IMR-90 (cell line): ENCODE data around the gene NME2. TPM values are rescaled to one million over a fixed set of nuclear protein-coding genes. Genes with fewer than 3 reads are reported as not detected.

ENCODE experiments used
- ATAC-seq: fragments of 200-7000 bp; cut with Tn5 transposase; 2 replicates; pipeline ENCODE4 v1.9.1; 2020; ENCODE audit warnings: low read depth, mild to moderate bottlenecking, moderate library complexity
- BruUV-seq: library from RNA; stranded (reverse); fragments of 400-500 nt; replicated peaks from 2 replicates; lab custom pipeline; 2021; lab: Mats Ljungman, UMichigan
- CTCF ChIA-PET: fragments of 300-600 bp; formaldehyde crosslinking; extraction: SDS; loops from one replicate; lab custom pipeline; 2021; ENCODE audit warnings: antibody characterized with exemption; lab: Yijun Ruan, JAX
- POLR2A ChIA-PET: fragments of 300-600 bp; sonication (Branson Sonifier 250); formaldehyde crosslinking; loops from one replicate; lab custom pipeline; 2022; ENCODE audit warnings: antibody characterized with exemption; ENCODE audit not compliant: unreplicated experiment; lab: Charles Lee
- DNase-seq: peaks from one replicate; pipeline ENCODE4 v3.0.0; 2013
- H2AFZ ChIP-seq: replicated peaks from 2 replicates; pipeline ENCODE3; 2013; ENCODE audit warnings: low read length, mild to moderate bottlenecking; ENCODE audit not compliant: poor library complexity
- H2AK5ac ChIP-seq: 2 replicates; pipeline ENCODE4 v1.6.1; 2013; ENCODE audit warnings: low read depth, low read length, inconsistent platforms
- H2AK9ac ChIP-seq: replicated peaks from 2 replicates; pipeline ENCODE3; 2013; ENCODE audit warnings: mild to moderate bottlenecking, low read depth, low read length, moderate library complexity; ENCODE audit not compliant: poor library complexity
- H2BK120ac ChIP-seq: 2 replicates; pipeline ENCODE4 v1.6.1; 2013; ENCODE audit warnings: low read depth, low read length, inconsistent platforms
- H2BK15ac ChIP-seq: 3 replicates; pipeline ENCODE4 v1.6.1; 2013; ENCODE audit warnings: low read depth, low read length, inconsistent platforms
- H2BK20ac ChIP-seq: 2 replicates; pipeline ENCODE4 v1.6.1; 2013; ENCODE audit warnings: low read depth, mild to moderate bottlenecking, inconsistent platforms, low read length, moderate library complexity
- H2BK5ac ChIP-seq: 2 replicates; pipeline ENCODE4 v1.6.1; 2013; ENCODE audit warnings: mild to moderate bottlenecking, low read depth, low read length, inconsistent platforms; ENCODE audit not compliant: poor library complexity, severe bottlenecking
- H3K14ac ChIP-seq: replicated peaks from 2 replicates; pipeline ENCODE4 v1.6.1; 2013; ENCODE audit warnings: low read depth, low read length, inconsistent platforms
- H3K18ac ChIP-seq: 2 replicates; pipeline ENCODE4 v1.6.1; 2013; ENCODE audit warnings: low read depth, low read length, control low read depth
- H3K23ac ChIP-seq: 2 replicates; pipeline ENCODE4 v1.6.1; 2013; ENCODE audit warnings: low read depth, low read length, inconsistent platforms
- H3K27ac ChIP-seq: 2 replicates; pipeline ENCODE4 v1.5.1; 2013; ENCODE audit warnings: mild to moderate bottlenecking, control low read depth, low read length; ENCODE audit not compliant: insufficient read depth
- H3K27me3 ChIP-seq: 2 replicates; pipeline ENCODE4 v1.6.1; 2013; ENCODE audit warnings: low read length; ENCODE audit not compliant: control insufficient read depth, insufficient read depth
- H3K36me3 ChIP-seq: 2 replicates; pipeline ENCODE4 v1.6.1; 2013; ENCODE audit warnings: low read length, mixed read lengths; ENCODE audit not compliant: control insufficient read depth, insufficient read depth
- H3K4ac ChIP-seq: 2 replicates; pipeline ENCODE4 v1.6.1; 2013; ENCODE audit warnings: low read depth, low read length, inconsistent platforms
- H3K4me1 ChIP-seq: 2 replicates; pipeline ENCODE4 v1.6.1; 2013; ENCODE audit warnings: low read length, mixed read lengths; ENCODE audit not compliant: control insufficient read depth, insufficient read depth
- H3K4me2 ChIP-seq: 2 replicates; pipeline ENCODE4 v1.6.1; 2013; ENCODE audit warnings: low read depth, mild to moderate bottlenecking, control low read depth, low read length, moderate library complexity
- H3K4me3 ChIP-seq: 2 replicates; pipeline ENCODE4 v1.5.1; 2013; ENCODE audit warnings: low read depth, mild to moderate bottlenecking, control low read depth, low read length, moderate library complexity; ENCODE audit not compliant: insufficient read depth
- H3K56ac ChIP-seq: 2 replicates; pipeline ENCODE4 v1.6.1; 2013; ENCODE audit warnings: low read length, inconsistent platforms; ENCODE audit not compliant: insufficient read depth; ENCODE audit errors: extremely low read depth
- H3K79me1 ChIP-seq, 2 experiments: 2 replicates each; pipeline ENCODE4 v1.6.1; 2013; ENCODE audit warnings: low read length in 2 of 2, inconsistent platforms in 1 of 2, low read depth in 1 of 2
- H3K9ac ChIP-seq: 2 replicates; pipeline ENCODE4 v1.6.1; 2013; ENCODE audit warnings: low read depth, low read length, control low read depth
- H3K9me1 ChIP-seq: 2 replicates; pipeline ENCODE4 v1.6.1; 2013; ENCODE audit warnings: low read length, inconsistent platforms; ENCODE audit not compliant: insufficient read depth
- H3K9me3 ChIP-seq: 2 replicates; pipeline ENCODE4 v1.6.1; 2013; ENCODE audit warnings: low read length; ENCODE audit not compliant: control insufficient read depth, insufficient read depth
- H4K20me1 ChIP-seq: 2 replicates; pipeline ENCODE4 v1.6.1; 2013; ENCODE audit warnings: low read length, inconsistent platforms; ENCODE audit not compliant: insufficient read depth
- H4K5ac ChIP-seq: 2 replicates; pipeline ENCODE4 v1.6.1; 2013; ENCODE audit warnings: mild to moderate bottlenecking, low read depth, low read length, control low read depth
- H4K8ac ChIP-seq, 2 experiments: 2 replicates each; pipeline ENCODE4 v1.6.1; 2013; ENCODE audit warnings: low read depth in 2 of 2, low read length in 2 of 2, control low read depth in 1 of 2, inconsistent platforms in 1 of 2
- H4K91ac ChIP-seq: 2 replicates; pipeline ENCODE4 v1.6.1; 2013; ENCODE audit warnings: low read depth, low read length, inconsistent platforms; ENCODE audit not compliant: insufficient read depth
- BHLHE40 ChIP-seq: fragments of 150-350 bp; IDR thresholded peaks from 2 replicates; pipeline ENCODE4 v1.6.1; 2016; ENCODE audit warnings: mild to moderate bottlenecking, low read depth, low read length
- CHD1 ChIP-seq: IDR thresholded peaks from 2 replicates; pipeline ENCODE4 v1.6.1; 2012; ENCODE audit warnings: low read depth, low read length, improper control_type of control experiment
- CTCF ChIP-seq: conservative IDR thresholded peaks from 2 replicates; pipeline ENCODE4 v1.5.1; 2012; ENCODE audit warnings: mild to moderate bottlenecking, low read depth, low read length, improper control_type of control experiment
- ELK1 ChIP-seq: fragments of 150-350 bp; IDR thresholded peaks from 2 replicates; pipeline ENCODE4 v1.6.1; 2016; ENCODE audit warnings: low read depth, mild to moderate bottlenecking, low read length, moderate library complexity, borderline replicate concordance
- FOS ChIP-seq: fragments of 150-350 bp; IDR thresholded peaks from 2 replicates; pipeline ENCODE4 v1.6.1; 2016; ENCODE audit warnings: low read depth, low read length
- MAZ ChIP-seq: IDR thresholded peaks from 2 replicates; pipeline ENCODE4 v1.6.1; 2012; ENCODE audit warnings: low read depth, mild to moderate bottlenecking, low read length, improper control_type of control experiment, moderate library complexity, borderline replicate concordance
- MXI1 ChIP-seq: IDR thresholded peaks from 2 replicates; pipeline ENCODE4 v1.6.1; 2012; ENCODE audit warnings: low read depth, mild to moderate bottlenecking, low read length, moderate library complexity, borderline replicate concordance
- POLR2A ChIP-seq: IDR thresholded peaks from 2 replicates; pipeline ENCODE4 v1.6.1; 2012; ENCODE audit warnings: mild to moderate bottlenecking, low read depth, low read length
- RAD21 ChIP-seq: IDR thresholded peaks from 2 replicates; pipeline ENCODE4 v1.6.1; 2012; ENCODE audit warnings: low read length, improper control_type of control experiment
- RCOR1 ChIP-seq: IDR thresholded peaks from 2 replicates; pipeline ENCODE4 v1.6.1; 2012; ENCODE audit warnings: mild to moderate bottlenecking, low read length, improper control_type of control experiment; ENCODE audit not compliant: insufficient replicate concordance
- RFX5 ChIP-seq: IDR thresholded peaks from 2 replicates; pipeline ENCODE4 v1.8.0; 2012; ENCODE audit warnings: low read depth, mild to moderate bottlenecking, low read length, moderate library complexity
- SMC3 ChIP-seq: fragments of 150-350 bp; IDR thresholded peaks from 2 replicates; pipeline ENCODE4 v1.6.1; 2016; ENCODE audit warnings: low read depth, mild to moderate bottlenecking, antibody characterized with exemption, low read length, moderate library complexity
- USF2 ChIP-seq: fragments of 150-350 bp; IDR thresholded peaks from 2 replicates; pipeline ENCODE4 v1.6.1; 2017; ENCODE audit warnings: mild to moderate bottlenecking, antibody characterized with exemption, low read length, low read depth
- WGBS, 2 experiments: methylation state at CpG; one replicate each; pipeline versions ENCODE4 v1.1.5 to v1.1.7; 2013; ENCODE audit warnings: missing lambda C conversion rate in 2 of 2; ENCODE audit not compliant: insufficient read length in 1 of 2; ENCODE audit errors: extremely low coverage in 2 of 2; 5-methylcytosine and 5-hydroxymethylcytosine counted together
- dilution Hi-C: fragments of 300-500 bp; cut with HindIII; formaldehyde crosslinking; loops from one replicate; pipeline ENCODE4 v1.14.3; 2018; ENCODE audit warnings: low sequenced_read_pairs; ENCODE audit not compliant: unreplicated experiment
- in situ Hi-C: fragments of 300-500 bp; cut with MboI; formaldehyde crosslinking; loops from 3 replicates; pipeline ENCODE4 v1.14.3; 2019; ENCODE audit warnings: low sequenced_read_pairs, inconsistent platforms, mixed read lengths
- intact Hi-C: fragments of 100-400 bp; cut with micrococcal nuclease; formaldehyde crosslinking; loops from 2 replicates; pipeline ENCODE4 v1.10.0; 2022
- polyA plus RNA-seq, 3 experiments: library from polyadenylated mRNA; depleted of rRNA; stranded (reverse); fragments of >200 nt; gene quantifications; 2 replicates each; pipeline ENCODE4 v1.2.3, GENCODE V29; 2012; ENCODE audit warnings: low replicate concordance in 1 of 3
- total RNA-seq: library from RNA; depleted of rRNA; stranded (reverse); fragments of >200 nt; gene quantifications from 2 replicates; pipeline ENCODE4 v1.2.3, GENCODE V29; 2012

Gene NME2
- total and polyA plus RNA-seq, 2 of the 4 experiments (the other 2 are of a cell fraction), result 824 to 912 TPM

- no peak overlapping the region for H4K8ac ChIP-seq
- H3K36me3 ChIP-seq, result no peaks in the 10 kb centered on the region
- H4K91ac ChIP-seq, result no peak overlapping the region
- H3K56ac ChIP-seq, result no peak overlapping the region
- H4K20me1 ChIP-seq, result no peaks in the 10 kb centered on the region
- no peak overlapping the region for H4K5ac ChIP-seq
- ChIA-PET CTCF (no interaction called here), POLR2A (no interaction called here)
- no peak overlapping the region for H2AK9ac ChIP-seq
- no peak overlapping the region for H3K18ac ChIP-seq
- H3K14ac ChIP-seq, result no peak overlapping the region
- no peak overlapping the region for H3K4ac ChIP-seq
- in situ Hi-C loops (loop anchor here (10.0 kb wide), 1 partner anchor 280 kb away; the partner anchor contains the start of gene TOB1), intact Hi-C loops (no loop called here), dilution Hi-C loops (no loop called here)
- ATAC-seq (no peak), DNase-seq (no peak)
- H3K27me3 ChIP-seq, result no peaks in the 10 kb centered on the region
- H2AFZ ChIP-seq, result no peak overlapping the region
- no peak for TF ChIP-seq FOS
- TF ChIP-seq RAD21, result no peak
- TF ChIP-seq ELK1, result no peak
- no peak for TF ChIP-seq MAZ
- no peak for TF ChIP-seq USF2
- no peak for TF ChIP-seq RCOR1
- TF ChIP-seq CHD1, result no peak
- TF ChIP-seq BHLHE40, result no peak
- TF ChIP-seq SMC3, result no peak
- no peak for TF ChIP-seq CTCF
- TF ChIP-seq RFX5, result no peak
- no peak for TF ChIP-seq MXI1
- no peak for TF ChIP-seq POLR2A
- H3K4me3 ChIP-seq, result no peak overlapping the region
- H3K9me1 ChIP-seq, result peaks cover 6% of the 10 kb centered on the region; the same call in 1 of the 2 replicates
- H3K9ac ChIP-seq, result no peak overlapping the region
- H3K4me2 ChIP-seq, result no peak overlapping the region
- H2BK120ac ChIP-seq, result no peak overlapping the region
- BruUV-seq, result no TSS peak
- WGBS, 2 experiments, result no CpG with 5 or more reads among the region's 6 CpGs
- no peak overlapping the region for H2BK20ac ChIP-seq
- H2BK5ac ChIP-seq, result no peak overlapping the region
- no peak overlapping the region for H3K27ac ChIP-seq
- H3K79me1 ChIP-seq, result no peaks in the 10 kb centered on the region
- H2AK5ac ChIP-seq, result no peak overlapping the region
- no peaks in the 10 kb centered on the region for H3K9me3 ChIP-seq
- H2BK15ac ChIP-seq, result no peak overlapping the region
- no peak overlapping the region for H3K23ac ChIP-seq
- H3K4me1 ChIP-seq, result no peaks in the 10 kb centered on the region
Observed at GRCh38 chr17:51144266-51145022, 21.8 kb upstream of the NME2 start.
